Measurements from ENCODE around the gene RBFOX2.

RBFOX2 gene

DNA sequence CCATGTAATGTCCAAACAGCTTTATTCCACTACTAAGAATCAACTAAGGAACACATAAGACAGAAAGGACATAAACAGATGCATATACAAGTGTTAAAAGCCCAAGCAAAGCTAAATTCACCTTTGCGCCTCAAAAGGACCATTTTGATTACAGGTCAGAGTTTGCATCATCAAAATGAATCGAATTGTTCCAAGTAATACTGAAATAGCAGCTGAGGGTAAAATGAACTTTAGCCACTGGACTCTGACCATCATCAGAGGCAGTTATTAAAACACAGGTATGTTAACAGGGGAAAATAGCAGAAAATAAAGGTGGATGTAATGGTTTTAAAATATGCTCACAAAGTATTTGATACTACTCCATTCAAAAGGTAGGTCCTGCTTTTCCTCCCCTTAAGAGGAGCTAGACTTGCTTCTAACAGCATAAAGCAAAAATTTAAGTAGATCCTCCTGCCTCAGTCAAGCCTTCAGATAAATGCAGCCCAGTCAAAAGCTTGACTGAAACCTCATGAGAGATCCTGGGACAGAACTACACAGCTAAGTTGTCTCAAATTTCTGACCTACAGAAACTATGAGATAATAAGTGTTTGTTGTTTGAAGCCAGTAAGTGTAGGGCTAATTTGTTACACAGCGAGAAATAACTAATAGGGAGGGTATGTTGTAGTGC, 35.4 kb downstream of the RBFOX2 start:
- no peaks in the 10 kb centered on the region for H3K4me1 ChIP-seq
- H3K36me3 ChIP-seq (replicated peaks): no peaks in the 10 kb centered on the region; the same call in 1 of the 2 replicates
- in situ Hi-C loops (cut with MboI; ENCODE audit: low sequenced_read_pairs): no loop called here
- H3K9me3 ChIP-seq: no peaks in the 10 kb centered on the region
- DNase-seq (ENCODE audit: low spot score in 2 of 2): no peak
- no peaks in the 10 kb centered on the region for H3K27me3 ChIP-seq (ENCODE audit: low read depth)
- no peak overlapping the region for H3K4me3 ChIP-seq

DNA sequence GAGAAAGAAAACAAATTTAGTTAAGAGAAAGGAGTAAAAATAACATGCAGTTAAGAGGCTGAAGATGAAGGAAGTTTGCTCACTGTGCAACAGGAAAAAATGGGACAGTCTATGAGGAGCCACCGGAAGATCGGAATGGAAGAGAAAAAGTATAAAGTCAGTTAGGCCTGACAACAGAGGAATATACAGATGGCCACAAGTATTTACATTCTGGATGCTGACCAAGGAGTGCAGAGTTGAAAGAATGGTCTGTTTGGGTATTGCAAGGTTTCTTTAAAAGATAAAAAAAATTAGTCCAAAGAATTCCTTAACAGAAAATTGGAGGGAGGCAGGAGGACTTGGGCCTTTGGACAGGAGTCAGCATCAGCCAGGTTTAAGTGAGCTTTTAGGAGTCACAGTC, 37.5 kb downstream of the RBFOX2 start:
- DNase-seq (ENCODE audit: low spot score in 2 of 2): no peak
- Histone ChIP-seq H3K9me3 (no peaks in the 10 kb centered on the region), H3K36me3 (replicated peaks) (no peaks in the 10 kb centered on the region; the same call in 1 of the 2 replicates), H3K4me1 (no peaks in the 10 kb centered on the region), H3K27me3 (ENCODE audit: low read depth) (no peaks in the 10 kb centered on the region), H3K4me3 (no peak overlapping the region)
- in situ Hi-C loops (cut with MboI; ENCODE audit: low sequenced_read_pairs): no loop called here

DNA sequence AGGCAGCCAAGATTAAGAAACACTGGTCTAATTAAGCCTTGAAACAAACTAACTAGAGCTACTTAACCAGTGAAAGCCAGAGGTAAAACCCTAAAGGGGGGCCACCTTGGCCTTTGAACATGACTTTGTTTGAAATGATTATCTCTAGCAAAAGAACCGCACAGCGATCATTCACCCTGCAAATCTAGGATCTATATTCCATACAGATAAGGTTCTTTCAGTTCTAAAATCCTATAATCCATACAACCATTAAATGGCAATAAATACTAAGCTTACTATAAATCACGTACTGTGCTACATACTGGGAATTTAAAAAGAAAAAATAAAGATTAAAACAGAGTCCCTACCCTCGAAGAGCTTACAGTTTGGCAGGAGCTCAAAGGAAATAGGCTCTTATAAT, 40.6 kb downstream of the RBFOX2 start:
- Histone ChIP-seq H3K4me1 (no peaks in the 10 kb centered on the region), H3K36me3 (replicated peaks) (no peaks in the 10 kb centered on the region), H3K4me3 (no peak overlapping the region), H3K9me3 (no peaks in the 10 kb centered on the region), H3K27me3 (ENCODE audit: low read depth) (no peaks in the 10 kb centered on the region)
- in situ Hi-C loops (cut with MboI; ENCODE audit: low sequenced_read_pairs): no loop called here
- no peak for DNase-seq (ENCODE audit: low spot score in 2 of 2)

DNA sequence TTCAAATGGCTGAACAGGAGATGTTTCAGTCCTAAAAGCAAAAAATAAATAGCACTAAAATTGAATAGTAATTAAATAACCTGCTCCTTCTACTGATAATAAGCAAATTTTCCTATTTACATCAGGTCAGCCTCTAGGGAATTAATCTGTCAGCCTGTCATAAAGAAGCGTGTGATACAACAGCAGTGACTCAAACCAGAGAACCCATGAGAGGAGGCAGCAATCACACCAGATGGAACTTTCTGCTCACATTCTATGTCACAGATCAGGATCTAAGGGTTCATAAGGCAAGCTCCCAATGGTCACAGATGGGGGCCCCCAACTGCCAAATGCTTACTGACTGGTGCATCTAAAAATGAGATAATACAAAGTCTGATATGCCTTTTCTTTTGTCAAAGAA, 41.1 kb downstream of the RBFOX2 start:
- Histone ChIP-seq H3K36me3 (replicated peaks) (no peaks in the 10 kb centered on the region), H3K4me1 (no peaks in the 10 kb centered on the region), H3K27me3 (ENCODE audit: low read depth) (no peaks in the 10 kb centered on the region), H3K9me3 (no peaks in the 10 kb centered on the region), H3K4me3 (no peak overlapping the region)
- DNase-seq (ENCODE audit: low spot score in 2 of 2): no peak
- in situ Hi-C loops (cut with MboI; ENCODE audit: low sequenced_read_pairs): no loop called here

DNA sequence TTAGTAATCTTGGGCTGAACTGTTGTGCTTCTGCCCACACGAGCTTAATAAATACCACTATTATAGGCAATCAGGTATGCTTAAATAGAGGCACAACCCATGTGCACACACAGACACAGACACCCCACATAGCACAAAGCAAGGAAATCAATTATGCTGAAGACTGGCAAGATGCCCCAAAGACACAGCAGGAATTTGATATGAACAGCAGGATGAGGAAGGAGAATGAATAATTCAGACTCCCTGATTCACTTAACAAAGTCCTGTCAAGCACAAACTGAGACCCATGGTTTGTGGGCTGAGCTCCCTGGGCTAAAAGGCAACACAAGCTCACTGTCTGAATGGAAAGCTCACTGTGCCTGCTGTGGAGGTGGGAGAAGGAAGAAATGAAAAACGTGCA, 42.5 kb downstream of the RBFOX2 start:
- Histone ChIP-seq H3K36me3 (replicated peaks) (no peaks in the 10 kb centered on the region), H3K9me3 (no peaks in the 10 kb centered on the region), H3K27me3 (ENCODE audit: low read depth) (no peaks in the 10 kb centered on the region), H3K4me1 (no peaks in the 10 kb centered on the region), H3K4me3 (no peak overlapping the region)
- no peak for DNase-seq (ENCODE audit: low spot score in 2 of 2)
- in situ Hi-C loops (cut with MboI; ENCODE audit: low sequenced_read_pairs): no loop called here

DNA sequence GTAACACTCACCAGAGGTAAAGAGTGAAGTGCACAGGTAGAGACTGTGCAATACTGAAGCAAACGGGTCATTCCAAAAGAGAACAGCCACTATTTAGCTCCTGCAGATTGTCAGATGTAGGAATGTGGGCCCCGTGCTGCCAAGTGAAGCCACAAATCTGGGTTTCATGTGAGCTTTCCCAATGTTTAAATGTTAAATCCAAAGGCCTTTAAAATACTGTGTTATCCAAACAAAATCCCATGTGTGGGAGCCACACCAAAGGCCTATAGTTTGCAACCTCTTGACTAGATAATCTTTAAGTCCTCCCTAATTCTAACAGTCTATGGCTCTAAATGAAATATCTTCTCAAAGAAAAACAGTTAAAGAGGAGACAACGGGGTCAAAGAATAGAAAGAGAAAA, 43.3 kb downstream of the RBFOX2 start:
- Histone ChIP-seq H3K36me3 (replicated peaks) (no peaks in the 10 kb centered on the region), H3K9me3 (no peaks in the 10 kb centered on the region), H3K27me3 (ENCODE audit: low read depth) (no peaks in the 10 kb centered on the region), H3K4me3 (no peak overlapping the region), H3K4me1 (no peaks in the 10 kb centered on the region)
- in situ Hi-C loops (cut with MboI; ENCODE audit: low sequenced_read_pairs): no loop called here
- no peak for DNase-seq (ENCODE audit: low spot score in 2 of 2)

DNA sequence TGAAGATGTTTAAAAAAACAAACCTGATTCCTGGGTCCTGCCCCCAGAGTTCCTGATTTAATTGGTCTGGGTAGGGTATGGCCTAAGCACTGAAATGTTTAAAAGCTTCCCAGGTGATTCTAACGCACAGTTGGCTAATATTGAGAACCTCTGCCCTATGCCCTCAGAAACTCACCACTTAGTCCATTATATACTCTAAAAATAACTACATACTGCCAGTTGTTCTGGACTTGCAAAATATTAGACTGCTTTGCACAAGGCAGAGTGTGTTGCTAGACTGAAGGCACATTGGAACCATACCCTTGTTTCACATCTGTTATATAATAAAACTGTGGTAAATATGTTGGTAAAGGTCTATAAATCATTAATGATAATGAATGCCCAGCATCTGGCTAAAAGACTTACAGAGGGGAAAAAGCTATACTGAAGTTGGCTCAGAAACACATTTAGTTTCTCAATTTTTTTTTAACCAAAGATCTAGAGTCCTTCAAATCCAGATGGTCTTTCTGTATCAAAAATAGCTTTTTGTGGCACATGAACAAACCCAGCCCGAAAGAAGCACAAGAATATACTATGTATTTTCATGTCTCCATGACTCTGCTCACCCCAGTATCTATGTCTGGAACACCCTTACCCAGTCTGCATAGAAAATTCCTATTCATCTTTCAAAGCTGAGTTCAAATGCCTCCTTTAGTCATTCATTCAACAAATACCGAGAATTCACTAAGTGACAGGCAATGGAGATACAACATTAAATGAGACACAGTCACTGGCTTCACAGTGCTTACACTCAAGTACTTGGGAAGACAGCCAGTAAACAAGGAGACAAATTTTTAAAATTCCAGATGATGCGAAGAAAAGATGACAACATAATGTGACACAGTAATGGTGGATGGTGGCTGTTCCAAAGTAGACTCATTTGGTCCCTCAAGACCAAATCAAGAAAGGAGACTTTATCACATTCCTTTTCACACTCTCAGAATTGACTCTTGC, 44.1 kb downstream of the RBFOX2 start:
- no peak for DNase-seq (ENCODE audit: low spot score in 2 of 2)
- H3K4me3 ChIP-seq: no peak overlapping the region
- no peaks in the 10 kb centered on the region for H3K4me1 ChIP-seq
- no peaks in the 10 kb centered on the region for H3K9me3 ChIP-seq
- H3K36me3 ChIP-seq (replicated peaks): no peaks in the 10 kb centered on the region
- H3K27me3 ChIP-seq (ENCODE audit: low read depth): no peaks in the 10 kb centered on the region
- in situ Hi-C loops (cut with MboI; ENCODE audit: low sequenced_read_pairs): no loop called here

DNA sequence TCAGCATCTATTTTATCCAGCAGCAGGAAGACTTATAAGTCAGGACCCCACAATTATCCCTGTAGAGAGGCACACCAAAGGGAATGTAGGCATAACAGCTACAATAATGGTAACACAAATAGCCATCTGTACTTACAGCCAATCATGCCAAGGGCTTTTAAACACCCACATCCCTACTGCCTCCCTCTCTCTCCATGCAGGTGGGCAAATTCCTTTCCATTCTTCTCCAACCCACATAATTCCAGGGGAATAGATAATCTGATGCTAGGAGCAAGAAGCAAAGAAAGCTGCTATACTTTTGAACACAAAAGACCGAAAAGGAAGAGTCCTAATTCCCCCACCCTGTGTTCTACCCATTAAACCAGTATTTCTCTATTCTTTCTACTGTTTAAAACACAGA, 46.7 kb downstream of the RBFOX2 start:
- no peaks in the 10 kb centered on the region for H3K4me1 ChIP-seq
- in situ Hi-C loops (cut with MboI; ENCODE audit: low sequenced_read_pairs): no loop called here

DNA sequence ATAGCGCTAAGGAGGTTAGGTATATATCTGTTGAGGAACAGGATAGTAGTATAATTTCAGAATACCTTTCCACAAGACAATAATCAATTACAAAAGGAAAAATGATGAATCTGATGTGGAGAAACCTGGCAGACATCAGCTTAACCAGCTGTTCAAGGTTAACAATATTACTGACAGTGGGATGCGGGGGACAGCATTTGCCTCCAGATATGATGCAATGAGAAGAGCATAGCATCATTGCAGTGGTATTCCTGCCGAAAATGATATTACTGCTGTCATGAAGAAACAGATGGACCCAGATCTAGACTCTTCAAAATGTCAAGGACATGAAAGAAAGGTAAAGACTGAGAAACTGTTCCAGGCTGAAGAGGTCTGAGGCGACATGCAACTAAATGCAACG, 49.7 kb downstream of the RBFOX2 start:
- Histone ChIP-seq H3K4me1 (peaks cover 9% of the 10 kb centered on the region), H3K9me3 (no peaks in the 10 kb centered on the region), H3K4me3 (no peak overlapping the region), H3K36me3 (replicated peaks) (no peaks in the 10 kb centered on the region), H3K27me3 (ENCODE audit: low read depth) (no peaks in the 10 kb centered on the region)
- no peak for DNase-seq (ENCODE audit: low spot score in 2 of 2)
- in situ Hi-C loops (cut with MboI; ENCODE audit: low sequenced_read_pairs): no loop called here

More for the DNA sequence above, 46.7 kb downstream of the RBFOX2 start:
- Histone ChIP-seq H3K36me3 (replicated peaks) (no peaks in the 10 kb centered on the region), H3K9me3 (no peaks in the 10 kb centered on the region), H3K4me3 (no peak overlapping the region), H3K27me3 (ENCODE audit: low read depth) (no peaks in the 10 kb centered on the region)
- no peak for DNase-seq (ENCODE audit: low spot score in 2 of 2)

DNA sequence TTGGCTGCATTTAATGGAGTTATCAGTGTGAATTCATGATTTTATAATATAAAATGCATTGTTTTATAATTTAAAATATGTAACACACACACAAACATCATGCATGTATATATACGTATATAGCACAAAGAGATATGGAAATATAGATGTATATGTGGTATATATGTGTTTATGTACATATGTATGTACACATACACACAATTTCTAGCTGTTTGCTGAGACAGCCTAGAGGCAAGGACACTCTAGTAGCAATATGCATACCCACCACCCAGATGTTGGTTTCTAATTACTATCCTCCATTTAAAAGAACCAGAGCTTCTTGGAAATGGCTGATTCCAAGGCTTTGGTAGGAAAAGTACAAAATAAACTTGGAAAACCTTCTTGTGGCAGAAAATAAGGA, 50.4 kb downstream of the RBFOX2 start:
- Histone ChIP-seq H3K4me1 (peaks cover 9% of the 10 kb centered on the region), H3K27me3 (ENCODE audit: low read depth) (no peaks in the 10 kb centered on the region)

DNA sequence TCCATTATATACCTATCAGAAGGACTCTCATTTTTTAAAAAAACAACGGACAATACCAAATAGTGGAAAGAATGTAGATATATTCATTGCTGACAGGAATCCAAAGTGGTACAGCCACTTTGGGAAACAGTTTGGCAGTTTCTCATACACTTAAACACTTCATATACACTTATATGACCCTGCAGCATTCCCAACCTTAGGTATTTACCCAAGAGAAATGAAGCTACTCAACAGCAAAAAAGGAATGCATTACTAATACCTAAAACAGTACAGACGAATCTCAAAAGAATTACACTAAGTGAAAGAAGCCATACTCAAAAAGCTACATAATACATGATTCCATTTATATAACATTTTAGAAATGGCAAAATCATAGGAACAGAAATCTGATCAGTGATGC, 51.5 kb downstream of the RBFOX2 start:
- peaks cover 9% of the 10 kb centered on the region for H3K4me1 ChIP-seq
- H3K4me3 ChIP-seq: no peak overlapping the region
- H3K27me3 ChIP-seq (ENCODE audit: low read depth): no peaks in the 10 kb centered on the region
- H3K36me3 ChIP-seq (replicated peaks): no peaks in the 10 kb centered on the region
- H3K9me3 ChIP-seq: no peaks in the 10 kb centered on the region
- in situ Hi-C loops (cut with MboI; ENCODE audit: low sequenced_read_pairs): no loop called here
- no peak for DNase-seq (ENCODE audit: low spot score in 2 of 2)

More for the DNA sequence above, 50.4 kb downstream of the RBFOX2 start:
- Histone ChIP-seq H3K4me3 (no peak overlapping the region), H3K9me3 (no peaks in the 10 kb centered on the region), H3K36me3 (replicated peaks) (no peaks in the 10 kb centered on the region)
- DNase-seq (ENCODE audit: low spot score in 2 of 2): no peak
- in situ Hi-C loops (cut with MboI; ENCODE audit: low sequenced_read_pairs): no loop called here

DNA sequence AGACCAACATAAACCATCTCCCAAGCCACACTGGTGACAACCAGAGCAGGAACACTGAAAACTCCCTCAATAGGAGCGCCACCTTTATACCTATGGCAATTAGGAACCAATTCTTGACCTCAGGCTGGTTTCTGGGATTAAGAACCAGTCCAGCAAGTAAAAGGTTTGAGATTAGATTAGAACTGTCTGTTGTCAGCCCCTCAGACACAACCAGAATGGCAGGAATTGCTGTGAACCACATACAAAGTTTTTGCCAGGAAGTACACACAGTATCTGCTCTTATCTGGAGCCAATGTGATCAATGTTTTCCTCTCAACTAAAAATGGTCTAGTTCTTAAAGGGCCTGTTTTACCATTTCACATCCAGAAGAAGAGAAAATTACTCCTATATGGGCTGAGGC, 55.2 kb downstream of the RBFOX2 start:
- DNase-seq (ENCODE audit: low spot score in 2 of 2): no peak
- peaks cover 13% of the 10 kb centered on the region for H3K4me1 ChIP-seq

DNA sequence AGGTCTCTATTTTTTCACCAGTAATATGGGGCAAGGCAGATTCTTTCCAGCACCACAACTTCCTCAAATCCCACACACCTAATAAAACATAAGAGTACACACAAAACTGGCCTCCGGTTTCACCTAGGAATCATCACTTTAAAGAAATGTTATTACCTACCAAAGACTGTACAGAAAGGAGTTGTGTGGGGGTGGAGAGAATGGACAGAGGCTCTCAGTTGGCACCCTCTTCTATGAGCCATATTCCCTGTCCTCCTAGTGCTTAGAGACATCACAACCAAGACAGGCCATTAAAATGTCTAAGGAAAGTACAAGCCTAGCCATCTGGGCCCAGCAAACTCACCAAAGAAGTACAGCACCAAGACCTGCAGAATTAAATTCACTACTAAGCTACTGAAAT, 56.1 kb downstream of the RBFOX2 start:
- Histone ChIP-seq H3K9me3 (no peaks in the 10 kb centered on the region), H3K4me1 (peaks cover 13% of the 10 kb centered on the region), H3K36me3 (replicated peaks) (no peaks in the 10 kb centered on the region), H3K27me3 (ENCODE audit: low read depth) (no peaks in the 10 kb centered on the region), H3K4me3 (no peak overlapping the region)
- DNase-seq (ENCODE audit: low spot score in 2 of 2): no peak
- in situ Hi-C loops (cut with MboI; ENCODE audit: low sequenced_read_pairs): no loop called here

More for the DNA sequence above, 55.2 kb downstream of the RBFOX2 start:
- H3K36me3 ChIP-seq (replicated peaks): no peaks in the 10 kb centered on the region
- H3K9me3 ChIP-seq: no peaks in the 10 kb centered on the region
- no peaks in the 10 kb centered on the region for H3K27me3 ChIP-seq (ENCODE audit: low read depth)
- H3K4me3 ChIP-seq: no peak overlapping the region
- in situ Hi-C loops (cut with MboI; ENCODE audit: low sequenced_read_pairs): no loop called here

DNA sequence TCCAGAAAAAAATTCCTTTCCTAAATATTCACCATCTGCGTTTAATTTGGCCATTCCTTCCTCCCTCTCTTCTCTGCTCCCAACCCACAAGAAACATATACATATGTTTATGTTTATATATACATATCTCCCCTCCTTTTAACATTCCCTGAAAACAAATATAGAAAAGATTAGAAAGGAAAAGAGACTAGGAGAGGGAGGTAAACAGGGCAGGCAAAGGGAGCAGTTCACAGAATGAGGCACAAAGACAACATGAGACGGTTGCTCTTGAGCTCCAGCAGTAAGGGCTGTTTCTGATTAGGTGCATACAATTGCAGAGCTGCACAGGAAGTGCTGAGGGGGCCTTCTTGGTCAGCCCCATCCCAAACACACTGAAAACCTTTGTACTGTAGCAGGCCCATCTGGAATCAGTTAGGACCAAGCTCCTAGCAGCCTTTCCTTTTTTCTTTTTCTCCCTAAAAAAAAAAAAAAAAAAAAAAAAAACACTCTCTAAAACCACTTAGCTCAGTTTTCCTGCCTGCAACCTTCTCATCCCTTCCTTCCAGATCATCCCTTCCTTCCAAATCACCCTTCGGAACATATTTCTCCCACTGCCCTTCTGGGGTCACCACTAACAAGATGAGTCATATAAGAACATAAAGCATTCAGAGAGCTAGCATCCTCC, 57.0 kb downstream of the RBFOX2 start:
- Histone ChIP-seq H3K4me3 (no peak overlapping the region), H3K4me1 (peaks cover 13% of the 10 kb centered on the region), H3K9me3 (no peaks in the 10 kb centered on the region), H3K36me3 (replicated peaks) (no peaks in the 10 kb centered on the region), H3K27me3 (ENCODE audit: low read depth) (no peaks in the 10 kb centered on the region)
- DNase-seq (ENCODE audit: low spot score in 2 of 2): no peak
- in situ Hi-C loops (cut with MboI; ENCODE audit: low sequenced_read_pairs): no loop called here

Measured in HAP-1 (cell line).